ENCODE results near the gene RGS7BP. TPM values are rescaled to one million over a fixed set of nuclear protein-coding genes. Genes with fewer than 3 reads are reported as not detected.

RGS7BP gene
- total and polyA plus RNA-seq, 2 of the 13 experiments (the other 11 are each of a cell fraction or from before 2014, with no cell fraction given) = not detected

- in situ Hi-C loops (cut with HindIII; ENCODE audit: extremely low pct_ligation_motif_present, low pct_unique_long_range_greater_than_20kb) (no loop called here), intact Hi-C loops (cut with micrococcal nuclease; ENCODE audit: unreplicated experiment) (loop anchor here (10.0 kb wide), 1 partner anchor 1211 kb away; no protein-coding TSS in a partner anchor)
- Histone ChIP-seq H3K36me3 (replicated peaks in 1 of 2; ENCODE audit: control insufficient read depth in 1 of 2, insufficient read depth in 2 of 2, low read length in 2 of 2) (no peaks in the 10 kb centered on the region), H3K27ac (ENCODE audit: extremely low read length, insufficient read depth, low read length) (no peak overlapping the region), H3K27me3 (ENCODE audit: control insufficient read depth in 1 of 2, insufficient read depth in 2 of 2, low read length in 2 of 2) (peaks cover 0 to 4% of the 10 kb centered on the region in 2 experiments; a peak in 1 of 5 replicates), H3K4me2 (ENCODE audit: low read depth, low read length) (no peak overlapping the region), H3K9me3 (ENCODE audit: low read length) (no peaks in the 10 kb centered on the region), H4K20me1 (ENCODE audit: insufficient read depth, low read length) (no peaks in the 10 kb centered on the region), H3K79me2 (ENCODE audit: insufficient read depth, low read length) (no peaks in the 10 kb centered on the region), H2AFZ (ENCODE audit: low read length) (no peak overlapping the region), H3K4me1 (ENCODE audit: insufficient read depth, low read length) (no peaks in the 10 kb centered on the region), H3K9ac (ENCODE audit: insufficient read depth, low read depth, low read length) (no peak overlapping the region), H3K4me3 (replicated peaks in 1 of 3; ENCODE audit: insufficient read depth in 1 of 3, low read depth in 2 of 3, low read length in 3 of 3) (no peak overlapping the region)
- ATAC-seq (no peak), DNase-seq (ENCODE audit: low spot score) (no peak), FAIRE-seq (no peak)
- 0% methylated on average over 3 of the region's 3 CpGs for WGBS (ENCODE audit: low lambda C conversion rate)
- no TSS peak for BruUV-seq (replicated peaks)
- CTCF ChIA-PET (ENCODE audit: low intra/inter-chr PET ratio, low total read pairs) = no interaction called here
- POLR2A ChIA-PET = no interaction called here
- TF ChIP-seq TEAD2 (CRISPR knock-in tag; IDR thresholded peaks at IDR 0.05) = no peak
- TF ChIP-seq, protein P1, sequence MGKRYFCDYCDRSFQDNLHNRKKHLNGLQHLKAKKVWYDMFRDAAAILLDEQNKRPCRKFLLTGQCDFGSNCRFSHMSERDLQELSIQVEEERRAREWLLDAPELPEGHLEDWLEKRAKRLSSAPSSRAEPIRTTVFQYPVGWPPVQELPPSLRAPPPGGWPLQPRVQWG (CRISPR knock-in tag; IDR thresholded peaks at IDR 0.05; ENCODE audit: borderline replicate concordance, low read depth) = no peak
- no peak for TF ChIP-seq ZNF142 (CRISPR knock-in tag; IDR thresholded peaks at IDR 0.05)
- no peak for TF ChIP-seq ZNF441 (CRISPR knock-in tag; IDR thresholded peaks at IDR 0.05; ENCODE audit: borderline replicate concordance)
- no peak for TF ChIP-seq ZNF772 (CRISPR knock-in tag; IDR thresholded peaks at IDR 0.05)
- no peak for TF ChIP-seq THAP8 (CRISPR knock-in tag; IDR thresholded peaks at IDR 0.05; ENCODE audit: borderline replicate concordance)
- TF ChIP-seq BATF2 (CRISPR knock-in tag; IDR thresholded peaks at IDR 0.05) = no peak
- no peak for TF ChIP-seq ZNF740 (CRISPR knock-in tag; IDR thresholded peaks at IDR 0.05)
- TF ChIP-seq, protein P2, sequence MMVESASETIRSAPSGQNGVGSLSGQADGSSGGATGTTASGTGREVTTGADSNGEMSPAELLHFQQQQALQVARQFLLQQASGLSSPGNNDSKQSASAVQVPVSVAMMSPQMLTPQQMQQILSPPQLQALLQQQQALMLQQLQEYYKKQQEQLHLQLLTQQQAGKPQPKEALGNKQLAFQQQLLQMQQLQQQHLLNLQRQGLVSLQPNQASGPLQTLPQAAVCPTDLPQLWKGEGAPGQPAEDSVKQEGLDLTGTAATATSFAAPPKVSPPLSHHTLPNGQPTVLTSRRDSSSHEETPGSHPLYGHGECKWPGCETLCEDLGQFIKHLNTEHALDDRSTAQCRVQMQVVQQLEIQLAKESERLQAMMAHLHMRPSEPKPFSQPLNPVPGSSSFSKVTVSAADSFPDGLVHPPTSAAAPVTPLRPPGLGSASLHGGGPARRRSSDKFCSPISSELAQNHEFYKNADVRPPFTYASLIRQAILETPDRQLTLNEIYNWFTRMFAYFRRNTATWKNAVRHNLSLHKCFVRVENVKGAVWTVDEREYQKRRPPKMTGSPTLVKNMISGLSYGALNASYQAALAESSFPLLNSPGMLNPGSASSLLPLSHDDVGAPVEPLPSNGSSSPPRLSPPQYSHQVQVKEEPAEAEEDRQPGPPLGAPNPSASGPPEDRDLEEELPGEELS (CRISPR knock-in tag; IDR thresholded peaks at IDR 0.05) = no peak
- no peak for TF ChIP-seq SAFB2 (CRISPR knock-in tag; IDR thresholded peaks at IDR 0.05; ENCODE audit: borderline replicate concordance, low read depth)
- TF ChIP-seq, protein P3, sequence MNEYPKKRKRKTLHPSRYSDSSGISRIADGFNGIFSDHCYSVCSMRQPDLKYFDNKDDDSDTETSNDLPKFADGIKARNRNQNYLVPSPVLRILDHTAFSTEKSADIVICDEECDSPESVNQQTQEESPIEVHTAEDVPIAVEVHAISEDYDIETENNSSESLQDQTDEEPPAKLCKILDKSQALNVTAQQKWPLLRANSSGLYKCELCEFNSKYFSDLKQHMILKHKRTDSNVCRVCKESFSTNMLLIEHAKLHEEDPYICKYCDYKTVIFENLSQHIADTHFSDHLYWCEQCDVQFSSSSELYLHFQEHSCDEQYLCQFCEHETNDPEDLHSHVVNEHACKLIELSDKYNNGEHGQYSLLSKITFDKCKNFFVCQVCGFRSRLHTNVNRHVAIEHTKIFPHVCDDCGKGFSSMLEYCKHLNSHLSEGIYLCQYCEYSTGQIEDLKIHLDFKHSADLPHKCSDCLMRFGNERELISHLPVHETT (CRISPR knock-in tag; conservative IDR thresholded peaks at IDR 0.05) = no peak
- no peak for TF ChIP-seq ZNF451 (CRISPR knock-in tag; IDR thresholded peaks at IDR 0.05)
- TF ChIP-seq ZSCAN22 (CRISPR knock-in tag; IDR thresholded peaks at IDR 0.05) = no peak
Measured at GRCh38 chr5:64615895-64616294, 110.1 kb downstream of the RGS7BP start.
